Stimulated activated CD4-positive, alpha-beta T cell treated with anti-CD3 and anti-CD28 coated beads, TNF-alpha, amount 100 ng/mL, for 4 hours (primary cell): Measurements from ENCODE around the gene ADAMTS1.
"Not testable (repeated sequence)": the region's sequence is repeated elsewhere in the genome, so short reads cannot be mapped to it uniquely, and the experiment has no call there.

Source experiments
- DNase-seq, 3 experiments: peaks; one replicate each; pipeline ENCODE4 v3.0.0-alpha.2; 2020; ENCODE audit warnings: low read depth in 3 of 3

Gene ADAMTS1

DNA sequence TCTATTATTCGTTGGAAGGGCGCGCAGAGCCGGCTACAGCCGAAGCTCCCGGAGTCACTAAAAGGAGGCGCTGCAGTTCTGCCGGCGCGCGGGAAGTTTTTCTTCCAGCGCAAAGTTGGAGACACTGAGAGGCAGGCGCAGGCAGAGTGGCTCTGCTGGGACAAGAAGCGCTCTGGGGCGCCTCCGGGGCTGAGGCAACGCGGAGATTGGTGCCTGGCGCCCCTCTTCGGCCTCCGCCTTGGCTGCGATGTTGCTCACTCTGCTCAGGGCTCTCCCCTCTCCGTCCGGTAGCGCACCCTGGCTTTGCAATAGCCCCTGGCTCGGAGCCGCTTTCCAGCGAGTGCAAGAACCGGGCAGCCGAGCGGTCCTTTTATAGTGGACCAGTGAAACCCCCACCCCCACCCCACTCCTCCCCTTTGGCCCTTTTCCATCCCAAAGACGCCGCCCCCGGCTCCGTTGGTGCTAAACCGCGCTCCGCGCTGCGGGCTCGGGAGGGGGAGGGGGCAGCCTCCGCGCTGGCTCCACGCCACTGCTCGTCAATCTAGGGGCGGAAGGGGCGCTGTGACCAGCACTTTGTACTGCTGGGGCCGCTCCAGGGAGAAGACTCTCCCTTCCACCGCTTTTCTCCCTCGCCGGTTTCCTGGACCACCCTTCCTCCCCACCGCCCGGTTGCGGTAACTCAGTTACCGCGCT is at the start of gene ADAMTS1:
Gene ADAMTS1 (minus strand): TSS at position 344 of the 693 bp plus-strand sequence. CDS start 455 bp downstream, outside the sequence.
- no peak for DNase-seq

DNA sequence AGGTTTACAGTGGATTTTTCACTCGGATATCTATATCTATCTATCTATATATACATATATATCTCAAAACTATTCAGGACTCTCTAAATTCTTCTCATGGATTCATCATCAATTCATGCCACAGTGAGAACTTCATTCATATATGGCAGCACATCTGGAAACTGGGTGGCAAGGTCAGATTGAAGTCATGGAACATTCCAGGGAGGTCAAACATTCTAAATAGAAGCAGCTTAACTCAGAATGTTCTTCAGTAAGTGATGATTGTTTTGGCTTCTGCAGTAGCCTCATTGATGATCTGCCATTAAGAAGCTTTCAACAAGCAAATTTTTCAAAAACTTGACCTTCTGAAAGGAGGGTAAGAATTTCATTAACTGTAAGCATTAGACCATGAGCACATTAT is 46.9 kb upstream of the ADAMTS1 start:
- no peak for DNase-seq

DNA sequence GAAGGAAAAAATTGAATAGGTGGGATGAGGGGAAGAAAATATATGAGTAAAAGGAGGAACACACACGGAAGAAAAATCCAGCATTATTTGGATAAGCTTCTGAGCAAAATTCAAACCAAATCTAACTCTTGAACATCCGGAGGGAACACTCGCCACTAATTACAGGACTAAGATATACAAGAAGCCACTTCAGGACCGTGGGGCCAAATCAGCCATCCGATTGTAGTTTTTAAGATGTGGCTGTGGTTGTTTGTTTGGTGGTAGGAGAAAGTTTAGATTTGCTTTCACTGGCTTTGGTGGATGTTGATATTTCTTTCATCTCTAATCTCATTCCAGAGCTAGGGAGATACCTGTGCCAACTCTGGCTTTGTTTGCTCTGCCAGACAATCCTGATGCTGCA is 43.7 kb upstream of the ADAMTS1 start:
- DNase-seq, result no peak

DNA sequence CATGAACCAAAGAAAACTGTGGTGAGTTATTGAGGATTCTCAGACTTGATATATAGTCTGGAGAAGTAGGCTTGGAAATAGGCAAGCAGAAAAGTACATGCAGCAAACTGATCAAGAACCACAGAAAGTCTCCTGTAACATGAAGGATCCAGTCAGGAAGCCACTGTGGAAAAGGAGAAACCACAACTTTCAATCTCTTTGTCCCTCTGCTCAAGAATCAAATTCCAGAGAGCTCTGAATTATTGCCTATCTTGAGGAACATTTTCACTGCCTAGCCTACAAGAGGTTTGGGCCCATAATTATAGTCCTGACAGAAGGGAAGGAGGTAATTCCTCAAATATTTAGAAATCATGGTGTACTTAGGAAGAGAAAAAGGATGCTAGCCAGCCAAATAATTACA is 43.0 kb upstream of the ADAMTS1 start:
- no peak for DNase-seq

DNA sequence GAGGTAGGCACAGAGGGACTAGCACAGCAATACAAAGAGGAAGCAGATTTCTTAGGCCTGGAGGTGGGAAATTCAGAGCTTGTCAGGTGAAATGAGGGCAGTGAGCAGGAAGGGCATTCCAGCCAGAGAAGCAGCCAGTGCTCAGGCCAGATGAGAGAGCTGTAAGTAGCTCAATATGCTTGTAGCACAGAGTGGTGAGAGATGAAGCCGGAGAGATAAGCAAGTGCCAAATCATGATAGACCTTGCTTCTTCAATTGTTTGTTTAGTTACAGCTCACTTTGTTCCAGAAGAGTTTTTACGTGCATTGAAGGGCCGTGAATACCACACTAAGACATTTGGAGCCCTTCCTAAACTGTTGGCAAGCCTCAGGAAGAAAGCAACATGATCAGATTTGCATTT is 42.0 kb upstream of the ADAMTS1 start:
- no peak for DNase-seq

DNA sequence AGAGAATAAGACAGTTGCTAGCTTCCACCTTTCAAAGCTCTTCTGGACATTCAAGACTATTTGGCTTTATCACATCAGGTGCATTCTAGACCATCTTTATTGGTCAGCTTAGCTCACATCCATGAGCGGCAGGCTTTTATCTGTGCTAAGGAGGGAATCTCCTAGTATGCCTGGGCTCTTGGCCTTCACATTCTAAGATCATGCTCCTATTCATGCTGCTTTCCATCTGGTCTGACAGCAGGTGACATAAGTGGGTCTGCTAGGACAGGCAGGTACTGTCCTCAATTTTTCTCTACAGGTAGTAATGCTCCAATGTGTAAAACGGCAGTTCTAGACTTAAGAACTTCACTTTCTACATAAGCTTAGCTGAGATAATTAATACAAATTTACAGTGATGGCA is 39.2 kb upstream of the ADAMTS1 start:
- no peak for DNase-seq

DNA sequence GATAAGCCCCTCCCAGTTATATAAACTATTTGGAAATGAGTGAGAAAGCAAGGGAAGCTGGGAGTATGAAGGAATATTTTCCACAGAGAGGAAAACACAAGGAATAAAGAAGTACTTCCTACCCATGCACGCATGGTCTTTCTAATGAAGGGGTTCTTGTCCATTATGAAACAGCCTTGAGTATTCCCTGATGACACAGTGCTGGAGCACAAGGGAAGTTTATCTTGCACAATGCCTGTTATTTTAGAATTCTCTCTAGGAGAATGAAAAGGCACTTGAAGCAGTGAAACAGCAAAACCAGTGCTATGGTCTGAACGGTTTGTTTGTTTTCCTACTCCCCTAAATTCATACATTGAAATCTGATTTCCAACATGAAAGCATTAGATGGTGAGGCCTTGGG is 38.6 kb upstream of the ADAMTS1 start:
- no peak for DNase-seq

DNA sequence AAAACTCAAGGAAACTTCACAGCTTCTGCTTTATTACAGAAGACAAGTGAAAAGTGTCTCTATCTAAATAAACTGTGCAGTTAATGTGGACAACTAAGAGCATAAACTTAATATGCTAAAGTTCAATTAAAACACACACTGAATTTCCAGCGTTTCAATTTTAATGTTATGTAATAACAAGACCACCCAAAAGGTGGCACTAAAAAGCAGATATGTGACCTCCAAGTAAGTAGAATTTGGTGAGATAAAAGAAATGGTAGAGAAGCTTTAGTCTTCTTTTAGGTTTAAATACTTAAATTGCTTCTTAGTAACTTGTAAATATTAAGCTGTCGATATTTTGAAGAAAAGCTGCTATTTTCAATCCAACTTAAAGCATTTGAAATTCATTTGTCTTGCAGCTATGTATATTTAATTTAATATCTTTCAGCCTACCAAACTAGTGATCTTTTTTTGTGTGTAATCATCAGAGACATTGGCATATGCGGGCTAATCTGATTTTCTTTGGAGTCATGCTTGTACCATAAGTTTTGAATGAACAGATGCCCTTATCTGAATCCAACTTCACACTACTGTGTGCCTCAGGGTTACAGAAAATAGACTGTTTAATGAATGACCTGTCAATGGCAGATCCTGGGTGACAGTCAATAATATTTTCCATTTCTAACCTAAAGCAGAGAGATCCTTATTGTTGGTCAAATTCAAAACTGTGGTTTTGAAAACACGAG is 36.5 kb upstream of the ADAMTS1 start:
- DNase-seq, result no peak

DNA sequence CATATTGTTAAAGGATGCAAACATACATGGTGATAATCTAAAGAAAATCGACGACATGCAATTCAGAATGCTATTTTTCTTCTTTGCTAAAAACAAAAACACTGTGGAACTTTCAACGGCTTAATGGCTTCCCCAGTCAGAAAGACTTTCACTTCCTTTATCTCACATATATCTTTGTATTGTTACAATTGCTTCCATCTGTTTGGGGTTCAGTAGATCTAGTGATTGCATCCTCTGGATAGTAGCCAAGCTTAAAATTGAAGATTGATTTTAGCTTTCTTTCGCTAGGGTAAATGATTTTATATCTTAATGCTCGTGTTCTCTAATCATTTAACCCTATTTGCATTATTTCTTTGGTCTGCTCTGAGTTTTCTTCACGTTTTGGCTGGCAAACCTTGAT is 31.8 kb upstream of the ADAMTS1 start:
- DNase-seq, result no peak

DNA sequence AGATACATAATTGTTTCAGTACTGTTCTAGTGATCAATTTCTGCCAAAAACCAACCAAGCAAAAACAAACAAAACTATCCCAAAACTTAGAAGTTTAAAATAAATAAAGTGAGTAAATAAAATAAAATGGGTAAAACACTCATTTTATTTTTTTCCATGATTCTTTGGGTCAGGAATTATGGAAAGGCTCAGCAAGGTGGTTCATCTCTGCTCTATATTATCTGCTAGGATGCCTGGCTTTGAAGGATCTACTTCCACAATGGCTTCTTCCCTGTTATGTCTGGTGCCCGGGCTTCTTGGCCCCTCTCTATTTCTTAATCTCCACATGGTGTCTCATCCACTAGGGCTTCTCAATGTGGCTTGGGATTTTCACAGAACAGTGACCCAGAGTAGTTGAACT is 29.1 kb upstream of the ADAMTS1 start:
- no peak for DNase-seq

DNA sequence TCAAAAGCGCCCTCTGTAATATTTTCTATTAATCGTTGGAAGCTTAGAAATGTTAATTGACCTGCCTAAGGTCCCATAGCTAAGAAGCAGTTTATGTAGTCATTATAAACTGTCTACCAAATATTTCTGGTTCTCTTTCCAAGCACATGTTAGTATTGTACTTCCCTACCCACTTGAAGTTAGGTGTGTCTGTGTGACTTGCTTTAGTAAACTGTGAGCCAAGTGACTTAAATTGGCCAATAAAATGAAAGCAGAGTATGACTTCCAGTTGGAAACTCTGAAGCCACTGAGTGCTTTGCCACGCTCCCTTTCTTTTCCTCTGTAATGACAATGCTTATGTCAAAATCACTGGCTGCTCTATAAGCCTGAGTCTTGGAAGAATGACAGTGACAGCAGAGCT is 20.6 kb upstream of the ADAMTS1 start:
- DNase-seq, result no peak

DNA sequence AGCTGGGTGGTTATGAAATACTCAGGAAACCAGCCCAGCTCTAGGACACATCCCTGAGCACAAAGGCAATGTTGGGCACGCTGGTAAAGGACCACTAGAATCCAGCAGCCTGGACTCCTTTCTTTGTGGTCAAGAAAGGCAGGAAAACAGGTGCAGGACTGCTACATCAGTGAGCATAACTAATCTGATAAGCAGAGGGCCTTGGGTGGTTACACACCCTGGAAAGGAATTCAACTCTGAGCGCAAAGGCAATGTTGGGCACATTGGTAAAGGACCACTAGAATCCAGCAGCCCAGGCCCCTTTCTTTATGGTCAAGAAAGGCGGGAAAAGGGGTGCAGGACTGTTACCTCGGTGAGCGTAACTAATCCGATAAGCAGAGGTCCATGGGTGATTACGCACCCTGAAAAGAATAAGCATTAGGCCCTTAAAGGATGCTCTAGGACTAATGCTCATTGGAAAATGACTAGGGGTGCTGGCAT is 11.7 kb upstream of the ADAMTS1 start:
- DNase-seq, result not testable (repeated sequence)

DNA sequence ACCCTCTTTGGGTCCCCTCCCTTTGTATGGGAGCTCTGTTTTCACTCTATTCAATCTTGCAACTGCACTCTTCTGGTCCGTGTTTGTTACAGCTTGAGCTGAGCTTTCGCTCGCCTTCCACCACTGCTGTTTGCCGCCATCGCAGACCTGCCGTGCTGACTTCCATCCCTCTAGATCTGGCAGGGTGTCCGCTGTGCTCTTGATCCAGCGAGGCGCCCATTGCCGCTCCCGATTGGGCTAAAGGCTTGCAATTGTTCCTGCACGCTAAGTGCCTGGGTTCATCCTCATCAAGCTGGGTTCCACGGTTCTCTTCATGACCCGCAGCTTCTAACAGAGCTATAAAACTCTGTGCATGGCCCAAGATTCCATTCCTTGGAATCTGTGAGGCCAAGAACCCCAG is 9.5 kb upstream of the ADAMTS1 start:
- DNase-seq, result not testable (repeated sequence)

DNA sequence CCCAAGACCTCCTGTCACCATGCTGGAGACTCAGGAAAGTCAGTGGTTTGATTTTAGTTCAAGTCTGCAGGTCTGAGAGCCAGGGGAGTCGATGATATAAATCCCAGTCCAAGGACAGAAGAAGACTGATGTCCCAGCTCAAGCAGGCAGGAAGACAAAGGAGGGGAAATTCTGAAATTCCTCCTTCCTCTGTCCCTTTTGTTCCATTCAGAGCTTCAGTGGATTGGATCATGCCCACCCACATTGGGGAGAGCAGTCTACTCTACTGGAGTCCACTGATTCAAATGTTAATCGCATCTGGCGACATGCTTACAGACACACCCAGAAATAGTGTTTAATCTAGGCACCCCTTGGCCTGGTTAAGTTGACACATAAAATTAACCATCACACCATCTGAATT is 7.2 kb upstream of the ADAMTS1 start:
- no peak for DNase-seq

DNA sequence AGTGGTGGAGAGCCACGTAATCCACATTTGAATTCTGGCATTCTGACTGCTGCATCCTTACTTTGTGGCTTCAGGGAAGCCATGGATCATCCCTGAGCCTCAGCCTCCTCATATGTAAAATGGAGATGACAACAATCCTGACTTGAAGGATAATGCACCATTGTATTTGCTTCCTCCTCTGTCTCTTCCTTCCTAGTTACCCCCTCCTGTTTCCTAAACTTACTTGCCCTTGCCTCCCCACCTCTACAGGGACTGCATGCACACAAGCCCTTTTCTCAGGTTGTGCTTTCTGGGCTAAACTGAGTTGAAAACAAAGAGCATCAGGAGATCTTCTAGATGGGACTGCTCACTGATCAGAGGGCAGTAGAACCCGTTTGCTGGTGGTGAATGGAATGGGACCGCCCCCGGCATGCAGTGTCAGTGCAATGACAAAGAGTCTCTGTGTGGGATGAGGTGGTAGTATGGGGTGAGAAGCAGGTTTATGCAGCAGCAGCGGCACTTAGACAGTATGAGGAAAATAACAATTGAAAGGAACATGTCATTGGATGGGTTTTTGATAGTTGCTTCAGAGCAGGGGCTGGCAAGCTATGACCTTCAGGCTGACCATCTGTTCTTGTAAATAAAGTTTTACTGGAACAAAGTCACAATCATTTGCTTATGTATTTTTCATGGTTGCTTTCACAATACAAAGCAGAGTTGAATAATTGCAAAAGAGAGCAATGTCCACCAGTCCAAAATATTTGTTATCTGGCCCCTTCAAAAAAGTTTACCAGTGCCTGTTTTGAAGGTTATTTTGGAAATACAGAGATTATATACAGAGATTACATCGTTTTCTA is 6.1 kb upstream of the ADAMTS1 start:
- DNase-seq, result no peak

DNA sequence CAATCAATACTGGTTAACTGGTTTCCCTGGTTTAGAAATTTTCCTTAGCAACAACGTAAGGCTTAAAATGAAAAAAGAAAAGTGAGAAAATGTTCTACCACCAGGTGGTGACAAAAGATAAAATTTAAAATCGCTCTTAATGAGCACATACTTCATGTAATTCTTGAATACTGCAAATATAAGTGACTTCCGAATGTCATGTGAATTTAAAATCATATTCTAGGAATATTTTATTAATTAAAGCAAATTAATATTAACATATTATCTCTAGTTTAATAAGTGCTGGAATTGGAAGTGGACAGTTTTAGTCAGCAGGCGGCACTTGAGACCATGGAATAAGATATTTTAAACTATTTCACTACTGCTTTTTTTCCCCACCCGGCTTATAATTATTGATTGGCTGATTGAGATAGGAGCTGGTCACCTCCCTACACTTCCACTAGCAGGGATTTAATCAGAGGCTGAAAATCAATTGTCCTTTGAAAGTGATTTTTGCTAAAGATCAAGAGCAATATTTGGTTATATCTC is 5.0 kb upstream of the ADAMTS1 start:
- no peak for DNase-seq

DNA sequence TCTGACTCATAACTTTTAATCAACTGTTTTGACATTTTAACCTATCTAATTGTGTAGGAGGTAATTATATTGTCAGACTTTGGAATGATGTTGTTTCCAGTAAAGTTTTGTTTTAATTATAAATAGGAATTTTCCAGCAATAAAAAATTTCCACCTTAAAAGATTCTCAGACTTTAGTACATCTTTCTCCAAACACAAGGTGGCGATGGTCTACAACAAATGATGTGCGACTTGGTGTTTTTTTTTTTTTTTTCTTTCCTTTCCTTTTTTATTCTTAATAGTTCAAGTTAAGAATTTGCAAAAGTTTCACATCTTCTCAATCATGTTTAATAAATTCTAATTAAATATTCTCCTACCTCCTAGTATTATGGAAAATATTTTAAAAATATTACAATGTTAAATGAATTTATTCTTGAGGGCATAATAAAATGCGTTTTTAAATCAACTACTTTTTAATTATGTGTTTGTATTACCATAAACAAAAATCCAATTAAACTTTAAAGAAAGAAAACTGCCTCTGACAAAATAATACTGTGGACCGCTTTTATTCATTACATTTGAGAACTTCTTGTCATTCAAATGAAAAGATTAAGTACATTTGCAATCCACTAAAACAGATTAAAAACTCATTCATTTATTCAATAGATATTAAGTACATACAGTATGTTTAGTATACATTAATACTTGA is 4.4 kb upstream of the ADAMTS1 start:
- DNase-seq, result no peak

DNA sequence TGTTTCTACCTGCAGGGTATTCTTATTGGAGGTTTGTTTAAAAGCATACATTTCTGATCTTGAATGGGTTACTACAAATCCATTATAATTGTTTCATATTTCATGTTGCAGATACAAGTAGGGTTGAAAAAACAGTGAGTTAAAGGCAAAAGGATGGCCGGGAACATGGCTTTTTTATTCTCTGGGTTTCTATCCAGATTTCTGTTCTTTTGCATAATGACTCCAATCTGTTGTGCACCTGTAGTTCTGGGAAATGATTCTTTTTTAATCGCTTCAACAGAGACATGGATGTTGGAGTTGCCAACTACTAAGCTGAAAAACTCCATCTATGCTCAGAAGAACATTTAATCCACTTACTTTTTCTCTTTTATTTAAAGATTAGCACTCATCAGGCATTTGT is 2.7 kb upstream of the ADAMTS1 start:
- DNase-seq, result no peak

DNA sequence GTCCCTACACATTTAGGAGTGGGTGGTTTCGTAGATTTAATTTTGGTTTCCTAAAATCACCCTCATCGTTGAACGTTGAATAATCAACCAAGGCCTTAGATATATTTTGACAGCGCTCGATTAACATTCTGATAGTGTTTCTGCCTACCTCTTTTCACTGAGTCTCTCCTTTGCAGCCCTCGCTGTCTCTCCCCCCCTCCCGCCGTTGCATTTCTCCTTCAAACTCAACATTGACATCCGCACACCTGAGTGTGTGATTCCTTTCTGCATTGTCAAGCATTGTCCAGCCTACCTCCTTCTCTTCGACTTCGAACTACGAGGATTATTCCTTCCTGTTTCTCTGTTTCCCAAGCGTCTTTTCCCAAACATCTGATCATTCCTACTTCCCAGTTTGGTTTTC is 1.8 kb upstream of the ADAMTS1 start:
- no peak for DNase-seq

DNA sequence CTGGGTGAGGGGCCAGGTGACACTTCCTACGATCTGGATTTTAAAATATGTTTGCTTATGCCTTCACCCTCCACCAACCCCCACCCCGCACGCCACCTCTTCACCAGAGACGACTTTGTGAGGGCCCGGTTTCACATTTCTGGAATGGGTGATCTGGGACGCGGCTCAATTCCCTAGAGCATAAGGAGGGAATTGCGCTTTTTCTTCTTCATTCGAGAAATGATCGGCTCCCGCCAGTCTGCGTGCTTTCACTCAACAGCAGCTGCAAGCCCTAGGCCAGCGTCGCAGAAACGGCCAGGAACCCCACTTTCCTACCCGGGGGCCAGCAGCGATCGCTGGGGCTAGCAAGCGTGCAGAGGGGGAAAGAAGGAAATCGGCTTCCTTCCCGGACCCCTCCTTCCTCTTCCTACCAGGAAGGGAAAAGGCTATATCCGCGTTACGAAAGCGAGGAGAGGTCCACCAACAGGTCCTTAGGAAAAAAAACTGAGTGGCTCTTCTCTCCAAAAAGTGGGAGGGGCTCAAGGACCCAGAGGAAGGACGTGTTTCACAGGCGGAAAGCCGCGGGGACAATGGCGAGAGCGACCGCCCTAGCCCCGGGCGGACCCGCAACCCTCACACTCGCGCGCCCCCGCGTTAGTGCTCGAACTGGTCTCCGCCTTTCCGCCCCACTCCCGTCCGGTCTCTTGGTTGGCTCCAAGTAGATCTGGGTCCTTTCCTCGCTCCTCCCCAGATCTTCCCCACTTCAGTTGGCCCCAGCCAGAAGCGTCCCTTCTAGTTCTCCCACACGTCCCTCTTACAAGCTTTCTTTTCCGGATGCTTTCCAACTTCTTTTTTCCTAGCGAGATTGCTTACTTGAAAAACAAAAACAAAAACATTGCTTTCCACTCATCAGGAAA is 1.1 kb upstream of the ADAMTS1 start:
- DNase-seq, result no peak

DNA sequence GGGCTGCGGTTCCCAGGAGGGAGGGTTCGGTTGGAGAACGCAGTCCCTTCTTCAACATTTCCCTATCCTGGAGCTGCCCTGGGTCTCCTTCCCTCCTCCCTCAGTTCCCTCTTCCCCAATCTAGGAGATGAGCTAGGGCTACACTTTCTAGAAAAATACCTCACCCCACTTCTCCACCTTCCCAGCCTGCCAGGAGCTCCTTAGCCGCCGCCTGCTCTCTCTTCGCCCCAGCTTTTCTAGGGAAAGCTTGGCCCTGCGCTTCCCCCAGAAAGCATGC is 488 bp upstream of the ADAMTS1 start:
- DNase-seq, result no peak
